ENCODE data around the gene OSCP1. TPM values are rescaled to one million over a fixed set of nuclear protein-coding genes. Genes with fewer than 3 reads are reported as not detected.
A peak's percentile ranks its signal among the peaks of the same experiment; 100 is the strongest.

The OSCP1 gene
- total RNA-seq, 2 experiments from 2014 or later: 2.2 to 2.8 TPM

DNA sequence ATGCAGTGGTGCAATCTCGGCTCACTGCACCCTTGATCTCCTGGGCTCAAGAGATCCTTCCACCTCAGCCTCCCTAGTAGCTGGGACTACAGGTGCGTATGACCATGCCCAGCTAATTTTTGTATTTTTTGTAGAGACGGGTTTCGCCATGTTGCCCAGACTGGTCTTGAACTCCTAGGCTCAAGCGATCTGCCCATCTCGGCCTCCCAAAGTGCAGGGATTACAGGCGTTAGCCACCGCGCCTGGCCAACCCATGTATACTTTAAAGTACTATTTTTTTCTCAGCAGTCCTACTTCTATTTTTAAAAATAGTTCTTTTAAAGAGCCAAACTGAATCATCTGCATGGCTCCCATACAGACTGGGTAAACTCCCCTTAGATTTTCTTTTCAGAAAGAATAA lies 68.0 kb downstream of the OSCP1 start:
- peaks cover 17% of the 10 kb centered on the region for H3K36me3 Mint-ChIP-seq (ENCODE audit: low read depth)
- ChIA-PET POLR2A (no interaction called here), CTCF (interaction anchor here (0.7 to 1.5 kb wide), 7 partner anchors 10 to 183 kb away, joined by 3 to 4 read pairs (median 4); no protein-coding TSS in a partner anchor)
- ATAC-seq (no peak), DNase-seq (no peak)
- intact Hi-C loops (cut with DNase I, micrococcal nuclease): loop anchor here in 1 of 2 experiments (10.0 kb wide), 2 partner anchors 497 to 827 kb away; partner anchors contain the start of genes AGO1, KIAA0319L and NCDN
- H3K27me3 Mint-ChIP-seq: no peaks in the 10 kb centered on the region
- no peaks in the 10 kb centered on the region for H3K9me3 Mint-ChIP-seq (ENCODE audit: low read depth)
- H3K4me3 Mint-ChIP-seq: no peak overlapping the region
- peaks cover 71% of the 10 kb centered on the region for H3K4me1 Mint-ChIP-seq
- no peak overlapping the region for H3K27ac Mint-ChIP-seq

- Mint-ChIP-seq H3K36me3 (ENCODE audit: low read depth) (peaks cover 17% of the 10 kb centered on the region), H3K4me3 (no peak overlapping the region), H3K4me1 (peaks cover 64% of the 10 kb centered on the region), H3K9me3 (ENCODE audit: low read depth) (no peaks in the 10 kb centered on the region), H3K27me3 (no peaks in the 10 kb centered on the region), H3K27ac (no peak overlapping the region)
- POLR2A ChIA-PET: interaction anchor here (0.6 kb wide), 1 partner anchor 84 kb away, joined by 11 read pairs; no protein-coding TSS in a partner anchor
- no peak for ATAC-seq
- CTCF ChIA-PET: interaction anchor here (0.6 to 1.5 kb wide), 5 partner anchors 9 to 82 kb away, joined by 3 to 4 read pairs (median 3); no protein-coding TSS in a partner anchor
- intact Hi-C loops (cut with DNase I, micrococcal nuclease): loop anchor here in 1 of 2 experiments (10.0 kb wide), 2 partner anchors 497 to 827 kb away; partner anchors contain the start of genes AGO1, KIAA0319L and NCDN
- DNase-seq: no peak
Observed at GRCh38 chr1:36381405-36381804, 68.8 kb downstream of the OSCP1 start.

DNA sequence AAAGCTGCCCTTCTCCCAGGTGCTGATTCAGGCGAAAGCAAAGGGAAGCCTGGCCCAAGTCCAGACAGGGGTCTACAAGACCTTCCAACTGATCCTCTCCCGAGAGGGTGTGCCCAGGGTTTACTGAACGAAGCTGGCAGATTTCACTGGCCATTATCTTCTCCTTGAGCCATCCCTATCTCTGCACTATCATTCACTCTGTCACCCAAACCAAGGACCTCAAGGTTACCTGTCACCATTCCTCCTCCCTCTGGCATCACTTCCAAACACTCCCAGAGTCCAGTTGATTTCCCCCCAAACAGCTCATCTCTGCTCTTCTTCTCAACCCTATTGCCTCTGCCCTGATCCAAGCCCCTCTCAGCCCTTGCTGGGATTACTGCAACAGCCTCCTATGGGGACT lies 69.5 kb downstream of the OSCP1 start:
- Mint-ChIP-seq H3K36me3 (ENCODE audit: low read depth) (peaks cover 24% of the 10 kb centered on the region), H3K9me3 (ENCODE audit: low read depth) (no peaks in the 10 kb centered on the region), H3K27ac (no peak overlapping the region), H3K4me1 (peaks cover 70% of the 10 kb centered on the region), H3K27me3 (no peaks in the 10 kb centered on the region), H3K4me3 (no peak overlapping the region)
- ATAC-seq (no peak), DNase-seq (no peak)
- intact Hi-C loops (cut with DNase I, micrococcal nuclease): loop anchor here in 1 of 2 experiments (10.0 kb wide), 2 partner anchors 496 to 826 kb away; partner anchors contain the start of genes AGO1, KIAA0319L and NCDN
- CTCF ChIA-PET: interaction anchor here (0.6 to 0.9 kb wide), 3 partner anchors 12 to 66 kb away, joined by 3 read pairs; no protein-coding TSS in a partner anchor
- POLR2A ChIA-PET: no interaction called here

DNA sequence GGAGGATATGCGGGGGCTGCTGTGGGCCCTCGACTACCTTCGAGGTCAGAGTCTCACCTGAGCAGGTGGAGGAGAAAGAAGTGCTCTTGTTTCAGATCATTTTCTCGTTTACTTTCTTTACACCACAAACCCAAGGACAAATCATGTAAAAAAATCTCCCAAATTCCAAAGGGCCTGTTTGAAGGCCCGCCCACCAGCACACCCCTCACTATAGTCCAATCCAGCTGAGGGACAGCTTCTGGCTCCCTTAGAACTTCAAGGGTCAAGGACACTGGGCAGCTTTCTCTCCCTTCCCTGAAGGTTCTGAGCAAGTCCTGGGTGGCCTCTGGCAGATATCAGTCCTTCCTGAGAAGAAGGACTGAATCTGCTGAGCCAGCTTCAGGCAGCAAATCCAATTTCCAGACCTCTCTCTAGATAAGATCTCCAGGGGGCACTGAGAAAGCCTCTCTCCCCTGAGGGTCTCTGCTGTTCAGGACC lies 70.1 kb downstream of the OSCP1 start:
- H3K9me3 Mint-ChIP-seq (ENCODE audit: low read depth): no peaks in the 10 kb centered on the region
- ChIA-PET CTCF (interaction anchor here (0.7 kb wide), 1 partner anchor 12 kb away, joined by 3 read pairs; no protein-coding TSS in a partner anchor), POLR2A (no interaction called here)
- H3K36me3 Mint-ChIP-seq (ENCODE audit: low read depth): peaks cover 24% of the 10 kb centered on the region
- intact Hi-C loops (cut with DNase I, micrococcal nuclease): loop anchor here in 1 of 2 experiments (10.0 kb wide), 2 partner anchors 495 to 825 kb away; partner anchors contain the start of genes AGO1, KIAA0319L and NCDN
- H3K27ac Mint-ChIP-seq: peak overlapping the region; percentile 2
- H3K27me3 Mint-ChIP-seq: no peaks in the 10 kb centered on the region
- ATAC-seq (no peak), DNase-seq (no peak)
- no peak overlapping the region for H3K4me3 Mint-ChIP-seq
- H3K4me1 Mint-ChIP-seq: peaks cover 74% of the 10 kb centered on the region

GRCh38 chr1:36377791-36378492 lies 72.3 kb downstream of the OSCP1 start:
- Mint-ChIP-seq H3K27ac (peak overlapping the region; percentile 72), H3K4me1 (peaks cover 77% of the 10 kb centered on the region), H3K27me3 (no peaks in the 10 kb centered on the region), H3K9me3 (ENCODE audit: low read depth) (no peaks in the 10 kb centered on the region), H3K4me3 (no peak overlapping the region), H3K36me3 (ENCODE audit: low read depth) (peaks cover 18% of the 10 kb centered on the region)
- ChIA-PET CTCF (interaction anchor here (0.6 to 1.4 kb wide), 5 partner anchors 9 to 281 kb away, joined by 3 to 7 read pairs (median 4); no protein-coding TSS in a partner anchor), POLR2A (no interaction called here)
- no peak for DNase-seq
- ATAC-seq: no peak
- intact Hi-C loops (cut with DNase I, micrococcal nuclease): no loop called here

DNA sequence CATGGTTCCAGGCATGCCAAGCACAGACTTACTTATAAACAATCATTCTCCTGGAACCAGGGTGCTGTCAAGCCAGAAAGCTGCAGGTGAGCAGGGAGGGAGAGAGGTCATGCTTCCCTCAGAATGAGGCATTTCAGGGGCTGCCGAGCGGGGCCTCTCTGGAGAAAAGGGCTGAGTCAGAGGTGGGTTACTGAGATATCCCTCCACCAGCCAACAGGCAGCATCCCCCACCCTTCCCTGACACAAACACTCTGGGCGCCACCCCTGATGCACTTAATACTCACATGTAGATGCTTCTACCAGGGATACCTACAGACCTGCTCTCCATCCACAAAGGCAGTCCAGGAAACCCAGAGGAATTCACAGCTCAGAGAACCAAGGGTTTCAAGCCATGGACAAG lies 77.6 kb downstream of the OSCP1 start:
- Mint-ChIP-seq H3K4me1 (peaks cover 66% of the 10 kb centered on the region), H3K4me3 (no peak overlapping the region), H3K27ac (peak overlapping the region; percentile 56), H3K36me3 (ENCODE audit: low read depth) (peaks cover 11% of the 10 kb centered on the region), H3K27me3 (no peaks in the 10 kb centered on the region), H3K9me3 (ENCODE audit: low read depth) (no peaks in the 10 kb centered on the region)
- POLR2A ChIA-PET: no interaction called here
- ATAC-seq (no peak), DNase-seq (no peak)
- intact Hi-C loops (cut with DNase I, micrococcal nuclease): no loop called here
- CTCF ChIA-PET: interaction anchor here (0.6 to 1.1 kb wide), 2 partner anchors 9 to 30 kb away, joined by 3 to 4 read pairs; no protein-coding TSS in a partner anchor

GRCh38 chr1:36369061-36369861 lies 81.0 kb downstream of the OSCP1 start:
- no peaks in the 10 kb centered on the region for H3K9me3 Mint-ChIP-seq (ENCODE audit: low read depth)
- H3K36me3 Mint-ChIP-seq (ENCODE audit: low read depth): peaks cover 10% of the 10 kb centered on the region
- peaks cover 69% of the 10 kb centered on the region for H3K4me1 Mint-ChIP-seq
- ChIA-PET CTCF (interaction anchor here (0.6 to 4.1 kb wide), 15 partner anchors 9 to 208 kb away, joined by 3 to 31 read pairs (median 4); partner anchors contain the start of genes EVA1B and STK40), POLR2A (interaction anchor here (0.5 to 1.6 kb wide), 4 partner anchors 17 to 98 kb away, joined by 3 to 6 read pairs (median 4); no protein-coding TSS in a partner anchor)
- ATAC-seq: peak; percentile 35
- intact Hi-C loops (cut with DNase I, micrococcal nuclease): loop anchor here (1.0 to 5.0 kb wide), 8 partner anchors 18 to 270 kb away; partner anchors contain the start of genes SH3D21 (in 1 of the 2) and TRAPPC3 (in 1 of the 2)
- peak overlapping the region; percentile 76 for H3K27ac Mint-ChIP-seq
- no peaks in the 10 kb centered on the region for H3K27me3 Mint-ChIP-seq
- DNase-seq: peak; percentile 92
- H3K4me3 Mint-ChIP-seq: no peak overlapping the region

Other genes starting within 250 kb of the OSCP1 start
- 100 to 1,000 TPM; 149 to 182 TPM for gene THRAP3, start 226.0 kb downstream of the OSCP1 start, total RNA-seq
- gene SH3D21, start 144.1 kb downstream of the OSCP1 start, total RNA-seq: 10 to 100 TPM; 26.2 to 33.0 TPM
- 1 to 10 TPM; 2.7 to 3.1 TPM for gene EVA1B, start 126.8 kb downstream of the OSCP1 start, total RNA-seq
- gene STK40, start 64.5 kb downstream of the OSCP1 start, total RNA-seq: 10 to 100 TPM; 38.8 to 51.3 TPM
- gene LSM10, start 52.5 kb downstream of the OSCP1 start, total RNA-seq: 10 to 100 TPM; 40.6 to 44.0 TPM
- gene MRPS15, start 13.9 kb upstream of the OSCP1 start, total RNA-seq: 100 to 1,000 TPM; 123 to 169 TPM
- under 1 TPM; 0.33 to 0.41 TPM for gene CSF3R, start 32.5 kb upstream of the OSCP1 start, total RNA-seq